Astrocyte (in vitro differentiated cells and primary cell): ENCODE data around the gene PFDN4. TPM values are rescaled to one million over a fixed set of nuclear protein-coding genes. Genes with fewer than 3 reads are reported as not detected.

ENCODE experiments used
- DNase-seq: peaks from one replicate; pipeline ENCODE4 v3.0.0-alpha.2; 2010; ENCODE audit warnings: low read depth
- FAIRE-seq: peaks from 2 replicates; lab custom pipeline; 2011; peaks lifted over from hg19 to GRCh38; lab: Jason Lieb, UNC
- H2AFZ ChIP-seq: 2 replicates; pipeline ENCODE4 v1.6.0; 2012; ENCODE audit warnings: low read depth, low read length, inconsistent platforms
- H3K27ac ChIP-seq: 2 replicates; pipeline ENCODE4 v1.5.1; 2011; ENCODE audit warnings: low read depth, low read length, inconsistent platforms
- H3K27me3 ChIP-seq: 2 replicates; pipeline ENCODE4 v1.6.0; 2011; ENCODE audit warnings: low read length, inconsistent platforms; ENCODE audit not compliant: insufficient read depth
- H3K36me3 ChIP-seq: 2 replicates; pipeline ENCODE4 v1.5.1; 2011; ENCODE audit warnings: low read length, inconsistent platforms; ENCODE audit not compliant: insufficient read depth
- H3K4me1 ChIP-seq: 2 replicates; pipeline ENCODE4 v1.5.1; 2011; ENCODE audit warnings: low read length, inconsistent platforms; ENCODE audit not compliant: insufficient read depth
- H3K4me2 ChIP-seq: 2 replicates; pipeline ENCODE4 v1.6.0; 2012; ENCODE audit warnings: low read length, inconsistent platforms
- H3K4me3 ChIP-seq: 2 replicates; pipeline ENCODE4 v1.5.1; 2011; ENCODE audit warnings: low read depth, mild to moderate bottlenecking, low read length, inconsistent platforms; ENCODE audit not compliant: insufficient read depth
- H3K79me2 ChIP-seq: 2 replicates; pipeline ENCODE4 v1.6.0; 2012; ENCODE audit warnings: mild to moderate bottlenecking, low read length, inconsistent platforms; ENCODE audit not compliant: insufficient read depth
- H3K9ac ChIP-seq: 2 replicates; pipeline ENCODE4 v1.6.0; 2012; ENCODE audit warnings: mild to moderate bottlenecking, low read length, inconsistent platforms
- H3K9me3 ChIP-seq: 2 replicates; pipeline ENCODE4 v1.5.1; 2012; ENCODE audit warnings: low read depth, mild to moderate bottlenecking, low read length, inconsistent platforms; ENCODE audit not compliant: insufficient read depth
- H4K20me1 ChIP-seq: 2 replicates; pipeline ENCODE4 v1.6.0; 2012; ENCODE audit warnings: low read length, inconsistent platforms; ENCODE audit not compliant: insufficient read depth
- H3K27ac Mint-ChIP-seq: one replicate; pipeline ENCODE4 v1.8.0; 2021; ENCODE audit warnings: mild to moderate bottlenecking, mixed read lengths; ENCODE audit not compliant: unreplicated experiment
- H3K27me3 Mint-ChIP-seq: one replicate; pipeline ENCODE4 v1.8.0; 2021; ENCODE audit warnings: low read depth, mixed read lengths; ENCODE audit not compliant: unreplicated experiment
- H3K36me3 Mint-ChIP-seq: one replicate; pipeline ENCODE4 v1.8.0; 2021; ENCODE audit warnings: low read depth, mixed read lengths; ENCODE audit not compliant: unreplicated experiment
- H3K4me1 Mint-ChIP-seq: one replicate; pipeline ENCODE4 v1.8.0; 2021; ENCODE audit warnings: low read depth, mixed read lengths; ENCODE audit not compliant: unreplicated experiment
- H3K4me3 Mint-ChIP-seq: one replicate; pipeline ENCODE4 v1.8.0; 2021; ENCODE audit warnings: mild to moderate bottlenecking, moderate library complexity, mixed read lengths; ENCODE audit not compliant: unreplicated experiment
- H3K9me3 Mint-ChIP-seq: one replicate; pipeline ENCODE4 v1.8.0; 2021; ENCODE audit warnings: mild to moderate bottlenecking, mixed read lengths; ENCODE audit not compliant: unreplicated experiment
- EZH2 ChIP-seq: IDR thresholded peaks from 2 replicates; pipeline ENCODE4 v1.6.1; 2012; ENCODE audit warnings: mild to moderate bottlenecking, low read length, inconsistent platforms; ENCODE audit not compliant: insufficient read depth
- total RNA-seq: library from RNA; stranded (reverse); gene quantifications from 2 replicates; pipeline ENCODE4 v1.2.1, GENCODE V29; 2021
- TF ChIP-seq, protein P1 (sequence below): IDR thresholded peaks from 2 replicates; pipeline ENCODE4 v1.5.1; 2011; ENCODE audit warnings: low read depth, mild to moderate bottlenecking, inconsistent platforms, low read length, moderate library complexity; ENCODE audit not compliant: insufficient read depth

PFDN4 gene
- total RNA-seq, 1 donor from 2014 or later, result 35.2 TPM

DNA sequence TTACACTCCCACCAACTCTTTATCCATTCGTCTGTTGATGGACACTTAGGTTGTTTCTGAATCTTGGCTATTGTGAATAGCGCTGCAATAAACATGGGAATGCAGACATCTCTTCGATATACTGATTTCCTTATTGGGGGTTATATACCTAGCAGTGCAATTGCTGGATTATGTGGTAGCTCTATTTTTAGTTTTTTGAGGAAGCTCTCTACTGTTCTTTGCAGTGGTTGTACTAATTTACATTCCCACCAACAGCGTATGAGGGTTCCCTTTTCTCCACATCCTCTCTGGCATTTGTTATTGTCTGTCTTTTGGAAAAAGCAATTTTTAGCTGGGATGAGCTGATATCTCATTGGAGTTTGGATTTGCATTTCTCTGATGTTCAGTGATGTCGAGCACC, 4.6 kb upstream of the PFDN4 start:
- no peak overlapping the region for H3K9ac ChIP-seq
- no peaks in the 10 kb centered on the region for H3K4me1 ChIP-seq
- peaks cover 3% of the 10 kb centered on the region for H3K27me3 ChIP-seq
- H3K36me3 ChIP-seq, result no peaks in the 10 kb centered on the region
- H3K9me3 Mint-ChIP-seq, result peaks cover 3% of the 10 kb centered on the region
- H3K9me3 ChIP-seq, result no peaks in the 10 kb centered on the region
- no peaks in the 10 kb centered on the region for H3K27me3 Mint-ChIP-seq
- H2AFZ ChIP-seq, result no peak overlapping the region
- H3K4me3 ChIP-seq, result no peak overlapping the region
- H3K36me3 Mint-ChIP-seq, result no peaks in the 10 kb centered on the region
- no peaks in the 10 kb centered on the region for H4K20me1 ChIP-seq
- no peaks in the 10 kb centered on the region for H3K4me1 Mint-ChIP-seq
- no peak overlapping the region for H3K4me3 Mint-ChIP-seq
- H3K4me2 ChIP-seq, result no peak overlapping the region
- no peak overlapping the region for H3K27ac Mint-ChIP-seq
- FAIRE-seq, result no peak
- peaks cover 3% of the 10 kb centered on the region for H3K79me2 ChIP-seq
- no peak for DNase-seq
- no peak for TF ChIP-seq EZH2
- TF ChIP-seq, protein P1, sequence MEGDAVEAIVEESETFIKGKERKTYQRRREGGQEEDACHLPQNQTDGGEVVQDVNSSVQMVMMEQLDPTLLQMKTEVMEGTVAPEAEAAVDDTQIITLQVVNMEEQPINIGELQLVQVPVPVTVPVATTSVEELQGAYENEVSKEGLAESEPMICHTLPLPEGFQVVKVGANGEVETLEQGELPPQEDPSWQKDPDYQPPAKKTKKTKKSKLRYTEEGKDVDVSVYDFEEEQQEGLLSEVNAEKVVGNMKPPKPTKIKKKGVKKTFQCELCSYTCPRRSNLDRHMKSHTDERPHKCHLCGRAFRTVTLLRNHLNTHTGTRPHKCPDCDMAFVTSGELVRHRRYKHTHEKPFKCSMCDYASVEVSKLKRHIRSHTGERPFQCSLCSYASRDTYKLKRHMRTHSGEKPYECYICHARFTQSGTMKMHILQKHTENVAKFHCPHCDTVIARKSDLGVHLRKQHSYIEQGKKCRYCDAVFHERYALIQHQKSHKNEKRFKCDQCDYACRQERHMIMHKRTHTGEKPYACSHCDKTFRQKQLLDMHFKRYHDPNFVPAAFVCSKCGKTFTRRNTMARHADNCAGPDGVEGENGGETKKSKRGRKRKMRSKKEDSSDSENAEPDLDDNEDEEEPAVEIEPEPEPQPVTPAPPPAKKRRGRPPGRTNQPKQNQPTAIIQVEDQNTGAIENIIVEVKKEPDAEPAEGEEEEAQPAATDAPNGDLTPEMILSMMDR, result no peak
- H3K27ac ChIP-seq, result no peak overlapping the region

DNA sequence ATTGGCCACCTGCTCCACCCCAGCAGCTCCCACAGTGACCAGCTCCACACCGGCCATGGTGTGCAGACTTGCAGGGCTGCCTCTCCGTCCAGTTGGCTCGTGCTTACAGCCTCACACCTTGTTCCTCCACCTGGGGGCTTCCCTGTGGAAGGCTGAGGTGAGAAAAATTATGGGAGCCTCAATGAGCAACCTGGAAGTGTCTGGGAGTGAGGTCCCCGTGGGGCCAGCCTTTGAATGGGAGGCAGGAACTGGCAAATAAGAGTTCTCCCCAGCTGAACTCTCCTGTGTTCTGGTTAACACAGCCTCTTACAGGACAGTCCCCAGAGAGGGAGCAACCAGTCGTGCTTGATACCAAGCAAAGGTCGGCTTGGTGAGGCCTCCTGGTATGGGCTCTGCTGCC, 3.8 kb upstream of the PFDN4 start:
- Histone ChIP-seq H3K27me3 (peaks cover 3% of the 10 kb centered on the region), H3K36me3 (no peaks in the 10 kb centered on the region), H3K9ac (no peak overlapping the region), H3K79me2 (peaks cover 11% of the 10 kb centered on the region), H2AFZ (no peak overlapping the region), H3K4me2 (no peak overlapping the region), H4K20me1 (peaks cover 4% of the 10 kb centered on the region), H3K27ac (no peak overlapping the region), H3K4me3 (no peak overlapping the region), H3K9me3 (no peaks in the 10 kb centered on the region), H3K4me1 (peaks cover 4% of the 10 kb centered on the region)
- no peak overlapping the region for H3K27ac Mint-ChIP-seq
- H3K27me3 Mint-ChIP-seq, result no peaks in the 10 kb centered on the region
- no peak overlapping the region for H3K4me3 Mint-ChIP-seq
- H3K36me3 Mint-ChIP-seq, result no peaks in the 10 kb centered on the region
- H3K4me1 Mint-ChIP-seq, result peaks cover 4% of the 10 kb centered on the region
- FAIRE-seq (no peak), DNase-seq (no peak)
- TF ChIP-seq, protein P1, result no peak
- no peak for TF ChIP-seq EZH2
- H3K9me3 Mint-ChIP-seq, result peaks cover 3% of the 10 kb centered on the region

DNA sequence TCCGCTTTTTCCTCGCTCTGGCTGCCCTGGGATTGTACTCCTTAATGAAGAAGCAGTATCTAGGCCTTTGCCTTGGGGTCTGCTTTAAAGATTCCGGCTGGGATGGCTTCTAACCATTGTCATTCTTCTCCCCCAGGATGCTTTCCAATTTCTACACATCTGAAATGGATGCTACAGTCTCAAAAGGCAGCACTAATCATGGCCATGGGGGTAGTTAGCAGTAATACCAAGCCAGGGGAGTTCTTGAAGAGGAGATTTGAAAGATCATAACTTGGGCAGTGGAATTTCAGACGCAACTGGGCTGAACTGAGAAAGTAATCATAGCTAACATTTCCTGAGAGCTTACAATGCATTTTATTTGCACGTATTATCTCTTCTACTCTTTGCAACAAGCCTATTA, 3.4 kb upstream of the PFDN4 start:
- no peaks in the 10 kb centered on the region for H3K27me3 Mint-ChIP-seq
- H3K9ac ChIP-seq, result no peak overlapping the region
- H3K9me3 ChIP-seq, result no peaks in the 10 kb centered on the region
- H3K27me3 ChIP-seq, result peaks cover 3% of the 10 kb centered on the region
- H3K4me3 ChIP-seq, result no peak overlapping the region
- peaks cover 4% of the 10 kb centered on the region for H3K4me1 Mint-ChIP-seq
- H3K4me2 ChIP-seq, result no peak overlapping the region
- H3K27ac ChIP-seq, result no peak overlapping the region
- no peak overlapping the region for H3K27ac Mint-ChIP-seq
- DNase-seq, result no peak
- TF ChIP-seq, protein P1, result no peak
- no peak for TF ChIP-seq EZH2
- no peak overlapping the region for H3K4me3 Mint-ChIP-seq
- peaks cover 3% of the 10 kb centered on the region for H3K9me3 Mint-ChIP-seq
- H3K36me3 Mint-ChIP-seq, result no peaks in the 10 kb centered on the region
- no peak for FAIRE-seq
- no peaks in the 10 kb centered on the region for H3K36me3 ChIP-seq
- peaks cover 8% of the 10 kb centered on the region for H3K4me1 ChIP-seq
- H2AFZ ChIP-seq, result no peak overlapping the region
- peaks cover 8% of the 10 kb centered on the region for H4K20me1 ChIP-seq
- H3K79me2 ChIP-seq, result peaks cover 15% of the 10 kb centered on the region
